K562 (cell line): ENCODE data around the gene BCL6B. TPM values are rescaled to one million over a fixed set of nuclear protein-coding genes. Genes with fewer than 3 reads are reported as not detected.

Experiments used
- ATAC-seq: fragments of 200-7000 bp; cut with Tn5 transposase; 3 replicates; pipeline ENCODE4 v1.9.1; 2020; ENCODE audit warnings: moderate library complexity
- BruUV-seq: library from RNA; stranded (reverse); fragments of 400-500 nt; replicated peaks from 2 replicates; lab custom pipeline; 2021; lab: Mats Ljungman, UMichigan
- CTCF ChIA-PET: fragments of 300-600 bp; formaldehyde crosslinking; extraction: SDS; loops from one replicate; lab custom pipeline; 2021; ENCODE audit warnings: low intra/inter-chr PET ratio; lab: Yijun Ruan, JAX
- POLR2A ChIA-PET: fragments of 300-600, 350-650 bp; sonication (Branson Sonifier 250); formaldehyde crosslinking; extraction: SDS; loops from one replicate; lab custom pipeline; 2021; ENCODE audit warnings: antibody characterized with exemption, inconsistent platforms; lab: Yijun Ruan, JAX
- DNase-seq, 4 experiments: peaks; one replicate each; pipeline versions ENCODE4 v3.0.0 to v3.0.0-alpha.2; 2011 to 2018; ENCODE audit warnings: low spot score in 3 of 4, mixed read lengths in 3 of 4; ENCODE audit errors: extremely low read depth in 1 of 4
- FAIRE-seq: peaks from 2 replicates; lab custom pipeline; 2011; peaks lifted over from hg19 to GRCh38; lab: Jason Lieb, UNC
- H2AFZ ChIP-seq: 2 replicates; pipeline ENCODE4 v1.6.0; 2011; ENCODE audit warnings: low read depth, low read length, control low read depth, inconsistent platforms
- H3K27ac ChIP-seq: fragments of 200-600 bp; 3 replicates; pipeline ENCODE4 v1.8.0; 2011; ENCODE audit warnings: low read depth, mild to moderate bottlenecking, control low read depth, inconsistent platforms, low read length, moderate library complexity, mixed read lengths; ENCODE audit errors: extremely low read depth
- H3K27me3 ChIP-seq, 2 experiments: fragments of 300-600 bp in 1 of 2; 2 replicates in 1 of 2; 3 replicates in 1 of 2; pipeline versions ENCODE4 v1.6.0 to v1.8.0; 2011; ENCODE audit warnings: inconsistent platforms in 2 of 2, low read length in 2 of 2, mild to moderate bottlenecking in 1 of 2, mixed read lengths in 1 of 2, moderate library complexity in 1 of 2; ENCODE audit not compliant: control insufficient read depth in 2 of 2, insufficient read depth in 2 of 2
- H3K36me3 ChIP-seq: fragments of 300-600 bp; 3 replicates; pipeline ENCODE4 v1.8.0; 2011; ENCODE audit warnings: mild to moderate bottlenecking, low read length, inconsistent platforms; ENCODE audit not compliant: control insufficient read depth, insufficient read depth
- H3K4me1 ChIP-seq, 2 experiments: fragments of 200-600 bp in 1 of 2; replicated peaks in 1 of 2; 2 replicates in 1 of 2; 3 replicates in 1 of 2; pipeline versions ENCODE4 v1.5.1 to v1.8.0; 2011; ENCODE audit warnings: inconsistent platforms in 2 of 2, low read length in 2 of 2, mild to moderate bottlenecking in 1 of 2, mixed read lengths in 1 of 2, moderate library complexity in 1 of 2; ENCODE audit not compliant: control insufficient read depth in 2 of 2, insufficient read depth in 2 of 2
- H3K4me2 ChIP-seq: 2 replicates; pipeline ENCODE4 v1.6.1; 2011; ENCODE audit warnings: low read length, control low read depth, inconsistent platforms, mixed read lengths; ENCODE audit not compliant: insufficient read depth
- H3K4me3 ChIP-seq: fragments of 200-600 bp; sonication (generic), shearing (Covaris generic); 2 replicates; pipeline ENCODE4 v1.5.1; 2016; ENCODE audit warnings: control low read depth, inconsistent platforms
- H3K79me2 ChIP-seq: fragments of 200-600 bp; 3 replicates; pipeline ENCODE4 v1.8.0; 2011; ENCODE audit warnings: low read length, inconsistent platforms; ENCODE audit not compliant: control insufficient read depth, insufficient read depth
- H3K9ac ChIP-seq, 2 experiments: 2 replicates each; pipeline versions ENCODE4 v1.6.0 to v1.6.1; 2011; ENCODE audit warnings: low read depth in 2 of 2, low read length in 2 of 2, control low read depth in 1 of 2, inconsistent platforms in 1 of 2, mild to moderate bottlenecking in 1 of 2, mixed read lengths in 1 of 2; ENCODE audit not compliant: insufficient read depth in 1 of 2
- H3K9me1 ChIP-seq: one replicate; pipeline ENCODE4 v1.6.0; 2011; ENCODE audit warnings: inconsistent platforms, mild to moderate bottlenecking, low read length, moderate library complexity; ENCODE audit not compliant: control insufficient read depth, insufficient read depth
- H3K9me3 ChIP-seq: replicated peaks from 2 replicates; pipeline ENCODE4 v1.5.1; 2011; ENCODE audit warnings: low read depth, low read length, inconsistent platforms; ENCODE audit not compliant: control insufficient read depth, insufficient read depth
- H4K20me1 ChIP-seq: replicated peaks from 2 replicates; pipeline ENCODE4 v1.6.1; 2011; ENCODE audit warnings: low read length, inconsistent platforms, mixed read lengths; ENCODE audit not compliant: control insufficient read depth, insufficient read depth
- THRAP3 ChIP-seq: fragments of 450-650 bp; IDR thresholded peaks from 2 replicates; pipeline ENCODE4 v1.6.1; 2016; ENCODE audit warnings: mild to moderate bottlenecking, inconsistent platforms, borderline replicate concordance
- ZNF707 ChIP-seq: fragments of 250-450 bp; sonication (Bioruptor Pico); conservative IDR thresholded peaks from 2 replicates; pipeline ENCODE4 v1.8.0; 2022; ENCODE audit warnings: inconsistent platforms, mild to moderate bottlenecking, moderate library complexity
- WGBS: fragments of 100-300 bp; shearing (Covaris generic); methylation state at CpG from one replicate; pipeline ENCODE4 v1.1.6; 2016; ENCODE audit warnings: low coverage, mixed read lengths; ENCODE audit not compliant: insufficient coverage; ENCODE audit errors: missing lambda C conversion rate; 5-methylcytosine and 5-hydroxymethylcytosine counted together
- in situ Hi-C: fragments of 300-500 bp; cut with MboI; formaldehyde crosslinking; loops from 4 replicates; pipeline ENCODE4 v1.15.0; 2018; ENCODE audit warnings: inconsistent platforms, mixed read lengths
- intact Hi-C: fragments of 100-400 bp; cut with micrococcal nuclease; formaldehyde crosslinking; loops from 2 replicates; pipeline ENCODE4 v1.14.2; 2022
- polyA plus RNA-seq, 8 experiments: library from polyadenylated mRNA; depleted of rRNA in 4 of 8; stranded (reverse) in 5 of 8; unstranded in 3 of 8; fragments of >200 nt; fragmentation: Nextera tagmentation in 2 of 8; fragmentation: Illumina TruSeq in 1 of 8; extraction: Ambion mirVana in 2 of 8; extraction: Trizol in 1 of 8; gene quantifications; 2 replicates each; pipeline versions ENCODE4 v1.2.1 to v1.2.3, GENCODE V29; 2011 to 2014; ENCODE audit warnings: inconsistent platforms in 1 of 8, missing spikeins in 1 of 8
- total RNA-seq, 7 experiments: library from RNA; depleted of rRNA in 6 of 7; stranded (reverse); fragments of >200 nt in 6 of 7; fragmentation: Illumina TruSeq in 2 of 7; extraction: Trizol in 2 of 7; gene quantifications; 2 replicates each; pipeline versions ENCODE4 v1.2.1 to v1.2.3, GENCODE V29; 2011 to 2021; ENCODE audit warnings: low replicate concordance in 1 of 7
- TF ChIP-seq, protein P1 (sequence below), 2 experiments: IDR thresholded peaks in 1 of 2; conservative IDR thresholded peaks in 1 of 2; 2 replicates each; pipeline ENCODE4 v1.6.1; 2016; ENCODE audit warnings: low read depth in 2 of 2, mild to moderate bottlenecking in 1 of 2, missing compliant biosample characterization in 1 of 2, missing genetic modification characterization in 1 of 2, moderate library complexity in 1 of 2
- TF ChIP-seq, protein P2 (sequence below): fragments of 450-650 bp; IDR thresholded peaks from 2 replicates; pipeline ENCODE4 v1.6.1; 2016

BCL6B gene
- total and polyA plus RNA-seq, 9 of the 15 experiments (the other 6 are each of a cell fraction or from before 2014, with no cell fraction given), result 0.89 to 5.0 (median 3.6) TPM

DNA sequence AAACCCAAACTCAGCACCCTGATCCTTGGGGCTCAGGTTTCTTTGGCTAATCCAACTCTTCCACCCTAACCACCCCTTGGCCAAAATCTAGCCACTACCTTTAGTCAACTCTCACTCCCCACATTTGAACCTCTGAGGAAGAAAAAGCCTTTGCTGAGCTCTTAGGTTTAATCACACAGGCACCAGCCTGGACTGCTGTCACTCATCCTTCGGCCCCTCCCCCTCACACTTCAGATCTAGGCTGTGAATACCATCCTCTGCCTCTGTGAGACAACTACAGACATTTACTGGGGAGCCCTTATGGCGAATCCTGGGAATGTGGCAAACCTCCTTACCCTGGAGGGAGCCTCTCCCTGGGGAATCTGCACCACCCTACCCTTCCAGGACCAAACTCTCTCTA, 15.7 kb upstream of the BCL6B start:
- Histone ChIP-seq H4K20me1 (no peaks in the 10 kb centered on the region), H3K36me3 (peaks cover 30% of the 10 kb centered on the region; the same call in 2 of the 3 replicates), H3K9me1 (no peaks in the 10 kb centered on the region), H3K9ac (no peak overlapping the region), H3K79me2 (peaks cover 35% of the 10 kb centered on the region), H3K4me3 (no peak overlapping the region), H2AFZ (no peak overlapping the region), H3K4me2 (no peak overlapping the region), H3K4me1 (peaks cover 9 to 11% of the 10 kb centered on the region in 2 experiments; a peak in 4 of 5 replicates), H3K9me3 (no peaks in the 10 kb centered on the region), H3K27ac (no peak overlapping the region), H3K27me3 (no peaks in the 10 kb centered on the region)
- intact Hi-C loops, result no loop called here
- peak in 1 of 4 experiments; percentile 35 for DNase-seq
- no TSS peak for BruUV-seq
- ChIA-PET CTCF (no interaction called here), POLR2A (no interaction called here)
- 14% methylated on average over 1 of the region's 2 CpGs for WGBS
- in situ Hi-C loops, result loop anchor here (5.0 kb wide), 2 partner anchors 95 to 340 kb away; no protein-coding TSS in a partner anchor
- TF ChIP-seq, protein P1, sequence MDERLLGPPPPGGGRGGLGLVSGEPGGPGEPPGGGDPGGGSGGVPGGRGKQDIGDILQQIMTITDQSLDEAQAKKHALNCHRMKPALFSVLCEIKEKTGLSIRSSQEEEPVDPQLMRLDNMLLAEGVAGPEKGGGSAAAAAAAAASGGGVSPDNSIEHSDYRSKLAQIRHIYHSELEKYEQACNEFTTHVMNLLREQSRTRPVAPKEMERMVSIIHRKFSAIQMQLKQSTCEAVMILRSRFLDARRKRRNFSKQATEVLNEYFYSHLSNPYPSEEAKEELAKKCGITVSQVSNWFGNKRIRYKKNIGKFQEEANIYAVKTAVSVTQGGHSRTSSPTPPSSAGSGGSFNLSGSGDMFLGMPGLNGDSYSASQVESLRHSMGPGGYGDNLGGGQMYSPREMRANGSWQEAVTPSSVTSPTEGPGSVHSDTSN (CRISPR knock-in tag; IDR thresholded peaks at IDR 0.05; ENCODE audit: low read depth), result no peak
- TF ChIP-seq, protein P1 (tag; conservative IDR thresholded peaks at IDR 0.05; ENCODE audit: low read depth), result peak; percentile 59; the same call in 1 of the 2 replicates
- no peak for TF ChIP-seq ZNF707 (CRISPR knock-in tag)
- no peak for TF ChIP-seq THRAP3
- TF ChIP-seq, protein P2, sequence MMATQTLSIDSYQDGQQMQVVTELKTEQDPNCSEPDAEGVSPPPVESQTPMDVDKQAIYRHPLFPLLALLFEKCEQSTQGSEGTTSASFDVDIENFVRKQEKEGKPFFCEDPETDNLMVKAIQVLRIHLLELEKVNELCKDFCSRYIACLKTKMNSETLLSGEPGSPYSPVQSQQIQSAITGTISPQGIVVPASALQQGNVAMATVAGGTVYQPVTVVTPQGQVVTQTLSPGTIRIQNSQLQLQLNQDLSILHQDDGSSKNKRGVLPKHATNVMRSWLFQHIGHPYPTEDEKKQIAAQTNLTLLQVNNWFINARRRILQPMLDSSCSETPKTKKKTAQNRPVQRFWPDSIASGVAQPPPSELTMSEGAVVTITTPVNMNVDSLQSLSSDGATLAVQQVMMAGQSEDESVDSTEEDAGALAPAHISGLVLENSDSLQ, result peak; percentile 94
- FAIRE-seq, result peak; percentile 35
- peak; percentile 69 for ATAC-seq
